HG03469 (cell line): ENCODE results near the gene PIK3AP1.
"Not testable (repeated sequence)": the region's sequence is repeated elsewhere in the genome, so short reads cannot be mapped to it uniquely, and the experiment has no call there.

ENCODE experiments used
- ATAC-seq: cut with Tn5 transposase; IDR thresholded peaks from one replicate; pipeline ENCODE4 v1.9.1; 2021; ENCODE audit warnings: mild to moderate bottlenecking, moderate library complexity, moderate number of reproducible peaks; ENCODE audit not compliant: unreplicated experiment

Gene PIK3AP1

DNA sequence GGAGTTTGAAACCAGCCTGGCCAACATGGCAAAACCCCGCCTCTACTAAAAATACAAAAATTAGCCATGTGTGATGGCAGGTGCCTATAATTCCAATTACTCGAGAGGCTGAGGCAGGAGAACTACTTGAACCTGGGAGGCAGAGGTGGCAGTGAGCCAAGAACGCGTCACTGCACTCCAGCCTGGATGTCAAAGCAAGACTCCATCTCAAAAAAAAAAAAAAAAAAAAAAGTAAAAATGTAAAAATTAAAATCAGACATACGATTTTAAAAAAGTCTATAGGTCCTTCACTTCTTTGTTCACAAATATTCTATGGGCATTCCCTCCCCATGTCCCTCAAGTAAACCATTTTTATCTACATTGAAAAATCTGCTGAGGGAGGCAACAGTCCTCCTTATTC lies 171.7 kb downstream of the PIK3AP1 start:
- ATAC-seq = no peak

DNA sequence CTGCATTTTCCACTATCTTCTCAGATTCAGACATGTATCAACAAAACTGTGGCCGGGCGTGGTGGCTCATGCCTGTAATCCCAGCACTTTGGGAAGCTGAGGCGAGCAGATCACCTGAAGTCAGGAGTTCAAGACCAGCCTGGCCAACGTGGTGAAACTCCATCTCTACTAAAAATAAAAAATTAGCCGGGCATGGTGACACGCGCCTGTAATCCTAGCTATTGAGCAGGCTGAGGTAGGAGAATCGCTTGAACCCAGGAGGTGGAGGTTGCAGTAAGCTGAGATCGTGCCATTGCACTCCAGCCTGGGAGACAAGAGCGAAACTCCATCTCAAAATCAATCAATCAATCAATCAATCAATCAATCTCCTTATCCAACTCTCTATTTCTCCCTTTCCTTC lies 174.8 kb downstream of the PIK3AP1 start:
- not testable (repeated sequence) for ATAC-seq
